CD4-positive, alpha-beta T cell treated with Interleukin-15 for 4 hours (primary cell): ENCODE data around the gene DNAH7.

Experiments
- DNase-seq: peaks from one replicate; pipeline ENCODE4 v3.0.0-alpha.2; 2020; ENCODE audit warnings: low spot score

The DNAH7 gene

GRCh38 chr2:195808189-195808588, 260.4 kb downstream of the DNAH7 start:
- DNase-seq = no peak

- DNase-seq = no peak
Observed at GRCh38 chr2:195805283-195805976, 263.2 kb downstream of the DNAH7 start.

DNA sequence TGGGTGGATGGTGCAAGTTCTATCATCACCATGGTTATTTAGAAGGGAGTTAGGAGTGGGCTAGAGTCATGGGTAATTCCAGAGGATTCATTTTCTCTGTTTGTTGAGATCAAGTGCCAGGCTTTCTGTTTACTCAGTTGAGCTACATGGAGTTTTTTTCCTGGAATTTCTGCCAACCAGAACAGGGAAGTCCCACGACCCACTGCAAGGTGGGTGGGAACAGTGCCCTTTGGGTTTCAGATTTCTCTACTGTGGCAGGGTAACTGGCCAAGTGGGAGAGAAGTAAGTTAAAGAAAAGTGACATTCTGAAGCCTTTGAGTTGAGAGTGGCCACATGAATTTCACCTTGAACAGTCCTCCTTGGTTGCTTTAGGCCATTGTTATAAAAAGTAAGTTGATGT, 272.8 kb downstream of the DNAH7 start:
- no peak for DNase-seq

DNA sequence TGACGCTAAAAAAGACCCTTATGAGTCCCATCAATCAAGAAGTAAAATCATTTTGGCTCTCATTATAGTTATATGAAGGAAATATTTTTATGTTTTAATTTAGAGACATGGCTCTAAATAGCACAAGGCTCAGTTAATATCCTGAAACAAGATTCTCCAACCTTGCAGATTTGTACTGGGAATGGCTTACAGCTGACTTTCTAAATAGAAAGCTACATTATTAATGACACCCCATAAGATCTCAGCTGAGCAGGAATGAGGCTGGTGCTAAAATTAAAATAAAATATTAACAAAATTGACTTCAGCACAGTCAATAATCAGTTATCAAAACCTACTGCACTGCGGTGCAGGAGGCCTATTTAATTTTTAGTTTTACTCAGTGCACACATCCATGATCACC, 274.8 kb downstream of the DNAH7 start:
- no peak for DNase-seq

DNA sequence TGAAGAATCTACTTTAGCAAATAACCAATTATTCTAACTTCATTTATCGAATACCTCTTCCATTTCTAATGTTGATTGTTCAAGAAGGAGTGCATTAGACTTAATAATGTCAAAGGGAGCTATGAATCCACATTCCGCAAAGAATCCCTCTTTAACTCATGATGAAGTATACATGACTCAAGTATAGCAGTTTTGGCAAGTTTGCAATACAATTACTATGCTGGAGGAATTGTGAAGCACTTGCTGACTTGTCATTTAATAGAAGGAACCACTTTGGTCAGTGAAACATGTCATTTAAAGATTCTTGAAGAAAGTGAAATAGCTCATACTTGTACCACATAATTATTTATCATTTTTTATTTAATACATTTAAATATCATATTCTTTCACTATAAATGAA, 286.5 kb downstream of the DNAH7 start:
- DNase-seq = no peak

DNA sequence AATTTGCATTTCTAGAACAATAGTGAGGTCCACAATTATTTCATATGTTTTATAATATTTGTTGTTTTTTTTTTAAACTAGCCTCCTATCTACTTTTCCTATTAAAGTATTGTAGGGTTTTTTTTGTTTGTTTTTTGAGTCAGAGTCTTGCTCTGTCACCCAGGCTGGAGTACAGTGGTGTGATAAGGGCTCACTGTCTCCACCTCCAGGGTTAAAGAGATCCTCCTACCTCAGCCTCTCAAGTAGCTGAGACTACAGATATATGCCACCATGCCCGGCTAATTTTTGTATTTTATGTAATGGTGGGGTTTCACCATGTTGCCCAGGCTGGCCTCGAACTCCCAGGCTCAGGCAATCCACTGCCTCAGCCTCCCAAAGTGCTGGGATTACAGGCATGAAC, 289.1 kb downstream of the DNAH7 start:
- DNase-seq = no peak

DNA sequence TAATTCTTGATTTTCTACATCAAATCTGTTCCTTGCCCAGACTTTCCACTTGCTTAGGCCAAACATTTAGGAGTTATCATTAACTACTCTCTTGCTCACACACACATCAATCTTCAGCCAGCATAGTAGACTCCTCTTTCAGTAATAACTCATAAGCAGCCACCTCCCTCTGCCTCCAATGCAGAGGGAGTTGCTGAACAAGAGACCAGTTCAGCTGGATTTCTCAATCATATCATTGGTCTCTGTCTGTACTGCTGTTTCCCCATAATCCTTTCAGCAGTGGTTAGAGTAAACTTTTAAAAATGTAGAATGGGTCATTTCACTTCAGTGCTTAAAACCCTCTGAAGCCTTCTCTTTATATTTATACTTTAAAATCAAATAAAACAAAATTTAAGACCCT, 298.7 kb downstream of the DNAH7 start:
- DNase-seq = no peak

DNA sequence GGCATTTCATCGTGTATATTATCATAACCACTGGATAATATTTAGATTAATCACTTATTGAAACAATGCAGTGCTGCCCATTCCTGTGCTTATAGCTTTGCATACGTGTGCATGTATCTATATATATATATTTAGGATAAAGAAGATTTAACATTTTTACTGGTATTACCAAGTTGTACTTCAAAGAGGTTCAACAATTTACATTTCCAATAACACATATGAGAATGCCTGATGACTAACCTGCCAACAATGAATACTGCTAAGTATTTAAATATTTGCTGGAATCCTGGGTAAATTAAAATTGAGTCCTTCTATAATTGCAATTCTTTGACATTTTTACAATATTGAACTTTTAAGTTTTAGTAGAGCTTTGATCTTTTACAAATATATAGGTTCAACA, 300.2 kb downstream of the DNAH7 start:
- no peak for DNase-seq

DNA sequence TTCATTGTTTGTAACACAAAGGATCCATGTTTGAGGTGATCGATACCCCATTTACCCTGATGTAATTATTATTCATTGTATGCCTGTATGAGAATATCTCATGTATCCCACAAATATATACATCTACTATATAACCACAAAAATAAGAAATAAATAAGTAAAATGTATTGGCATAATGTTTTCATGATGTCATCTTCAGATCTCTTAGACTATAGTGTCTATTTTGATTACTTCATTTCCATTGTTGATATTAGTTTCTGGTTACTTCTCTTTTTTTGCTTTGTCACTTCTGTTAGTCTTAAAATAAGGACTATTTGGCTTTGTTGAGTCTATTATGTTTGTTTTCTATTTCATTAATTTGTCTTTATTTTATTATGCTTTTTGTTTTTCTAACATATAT, 301.9 kb downstream of the DNAH7 start:
- no peak for DNase-seq

- no peak for DNase-seq
Observed at GRCh38 chr2:195763866-195764265, 304.8 kb downstream of the DNAH7 start.

DNA sequence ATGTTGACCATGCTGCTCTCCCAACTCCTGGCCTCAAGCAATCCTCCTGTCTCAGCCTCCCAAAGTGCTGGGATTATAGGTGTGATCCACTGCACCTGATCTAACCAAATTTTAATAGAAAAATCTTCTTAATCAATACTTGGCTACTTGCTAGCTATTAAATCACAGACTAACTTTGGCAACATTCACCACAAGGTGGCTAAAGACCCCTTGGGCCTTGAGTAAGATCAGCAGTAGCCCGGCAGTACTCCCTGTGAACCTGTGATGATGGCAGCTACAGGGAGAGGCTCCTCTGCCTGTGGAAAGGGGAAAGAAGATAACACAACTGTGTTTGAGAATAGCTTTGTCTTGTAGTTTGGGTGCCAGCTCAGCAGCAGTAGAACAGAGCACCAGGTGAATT, 308.8 kb downstream of the DNAH7 start:
- no peak for DNase-seq

GRCh38 chr2:195758846-195759245, 309.8 kb downstream of the DNAH7 start:
- DNase-seq = no peak

- no peak for DNase-seq
Observed at GRCh38 chr2:195756218-195756942, 312.3 kb downstream of the DNAH7 start.

DNA sequence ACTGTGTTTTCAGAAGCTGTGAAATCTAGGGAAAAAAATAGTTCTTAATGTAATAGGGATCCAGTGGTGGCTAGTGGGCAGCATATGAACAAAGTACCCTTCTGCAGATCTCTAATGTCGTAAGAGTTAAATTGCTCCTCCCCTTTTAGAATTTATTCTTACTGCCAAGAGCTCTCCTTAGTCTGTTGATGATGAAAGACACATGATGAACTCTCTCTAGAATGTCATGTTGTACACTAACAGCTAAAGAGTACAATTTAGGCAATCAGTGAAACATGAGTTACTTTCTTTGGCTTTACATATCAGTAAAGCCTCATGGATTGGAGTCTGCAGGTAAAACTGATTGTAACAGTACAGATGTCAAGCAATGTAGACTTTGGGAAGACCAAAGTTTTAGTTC, 327.4 kb downstream of the DNAH7 start:
- no peak for DNase-seq

GRCh38 chr2:195737511-195738325, 330.9 kb downstream of the DNAH7 start:
- no peak for DNase-seq

- DNase-seq = no peak
Observed at GRCh38 chr2:195735347-195735746, 333.3 kb downstream of the DNAH7 start.

DNA sequence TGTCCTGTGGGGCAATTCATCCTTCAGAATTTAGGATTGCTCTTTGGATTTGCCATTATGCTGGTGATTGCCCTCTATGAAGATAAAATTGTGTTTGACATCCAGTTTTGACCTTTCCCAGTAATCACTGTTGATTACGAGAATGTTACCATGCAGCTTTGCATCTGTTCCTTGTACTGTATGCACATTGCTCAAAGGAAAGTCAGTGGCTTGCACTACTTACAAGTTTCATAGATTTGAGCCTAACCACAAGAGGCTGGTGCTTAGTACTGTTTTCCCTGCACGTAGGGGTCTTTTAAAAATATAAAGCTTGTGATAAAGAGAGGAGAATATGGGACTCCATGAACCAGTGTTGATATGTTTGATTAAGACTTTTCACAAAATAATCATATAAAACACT, 333.7 kb downstream of the DNAH7 start:
- no peak for DNase-seq

GRCh38 chr2:195734395-195734794, 334.2 kb downstream of the DNAH7 start:
- DNase-seq = no peak

DNA sequence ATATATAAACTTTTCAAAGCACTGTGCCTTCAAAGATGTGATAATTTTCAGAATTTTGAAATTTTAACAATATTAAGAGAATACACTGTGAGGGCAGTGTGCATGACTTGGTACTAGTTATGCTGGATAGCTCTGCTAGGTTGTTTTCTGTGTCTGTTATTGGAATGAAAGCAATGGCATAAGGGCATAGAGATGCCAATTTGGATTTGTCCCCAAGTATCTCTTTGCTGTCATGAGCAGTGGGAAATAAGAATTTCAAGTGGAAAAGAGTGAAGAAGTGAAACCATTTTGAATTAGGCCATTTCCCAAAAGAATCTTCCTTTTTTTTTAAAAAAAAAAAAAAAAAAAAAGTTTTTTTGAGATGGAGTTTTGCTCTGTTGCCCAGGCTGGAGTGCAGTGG, 334.8 kb downstream of the DNAH7 start:
- DNase-seq = no peak

GRCh38 chr2:195732574-195732973, 336.1 kb downstream of the DNAH7 start:
- DNase-seq = no peak

DNA sequence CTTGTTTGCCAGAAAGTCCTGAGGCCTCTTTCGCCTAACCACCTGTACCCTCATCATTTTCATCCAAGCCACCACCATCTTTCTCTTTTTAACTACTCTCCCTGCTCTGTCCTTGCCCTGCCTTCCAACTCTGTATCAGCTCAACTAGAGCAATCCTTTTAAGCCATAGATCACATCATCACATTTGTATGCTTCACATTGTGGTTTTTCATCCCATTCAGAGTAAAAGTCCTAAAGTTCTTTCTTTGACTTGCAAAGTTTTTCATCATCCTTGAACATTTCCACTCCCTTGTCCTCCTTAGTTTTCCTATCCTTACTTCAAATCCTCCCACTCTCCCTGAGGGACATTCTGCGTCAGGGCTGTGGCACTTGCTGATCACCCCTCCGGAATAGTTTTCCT, 337.7 kb downstream of the DNAH7 start:
- no peak for DNase-seq

DNA sequence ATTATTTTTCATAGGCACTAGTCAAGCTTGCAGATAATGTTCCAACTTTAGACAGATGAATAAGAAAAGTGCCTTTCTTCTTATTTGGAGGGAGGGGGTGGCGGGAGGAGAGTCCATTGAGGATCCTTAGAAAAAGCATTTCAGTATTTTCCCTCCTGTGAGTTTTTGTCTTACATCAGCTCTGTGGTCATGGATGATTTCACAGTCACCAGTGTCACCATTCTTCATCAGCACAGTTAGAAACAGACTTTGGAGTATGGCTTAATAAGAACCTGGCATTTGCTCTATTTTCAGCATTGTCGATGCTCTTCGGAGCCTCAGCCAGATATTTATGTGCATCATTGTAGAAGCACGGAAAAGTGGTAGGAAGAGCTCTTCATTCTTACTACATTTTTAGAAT, 341.5 kb downstream of the DNAH7 start:
- no peak for DNase-seq

GRCh38 chr2:195722075-195722474, 346.6 kb downstream of the DNAH7 start:
- no peak for DNase-seq
